T-helper 17 cell (primary cell): ENCODE data around the gene SLC35F3. TPM values are rescaled to one million over a fixed set of nuclear protein-coding genes. Genes with fewer than 3 reads are reported as not detected.
"Not testable (repeated sequence)": the region's sequence is repeated elsewhere in the genome, so short reads cannot be mapped to it uniquely, and the experiment has no call there.

Source experiments
- ATAC-seq: fragments of 150-1000 bp; cut with Tn5 transposase; 2 replicates; pipeline ENCODE4 v1.10.0; 2021; ENCODE audit warnings: mild to moderate bottlenecking, moderate library complexity
- DNase-seq, 3 donors: peaks; one replicate each; pipeline versions ENCODE4 v3.0.0 to v3.0.0-alpha.2; 2020 to 2021
- H3K9me3 ChIP-seq: one replicate; pipeline ENCODE4 v1.7.0; 2013; ENCODE audit warnings: low read length, mild to moderate bottlenecking; ENCODE audit not compliant: control insufficient read depth, poor library complexity, severe bottlenecking
- H3K27ac Mint-ChIP-seq: one replicate; pipeline ENCODE4 v1.8.0; 2022; ENCODE audit warnings: mild to moderate bottlenecking, moderate library complexity, mixed read lengths
- H3K27me3 Mint-ChIP-seq: one replicate; pipeline ENCODE4 v1.8.0; 2022; ENCODE audit warnings: mixed read lengths
- H3K36me3 Mint-ChIP-seq: one replicate; pipeline ENCODE4 v1.8.0; 2022; ENCODE audit warnings: low read depth, mixed read lengths
- H3K4me1 Mint-ChIP-seq: one replicate; pipeline ENCODE4 v1.8.0; 2022; ENCODE audit warnings: mild to moderate bottlenecking, mixed read lengths
- H3K4me3 Mint-ChIP-seq: one replicate; pipeline ENCODE4 v1.8.0; 2022; ENCODE audit warnings: mild to moderate bottlenecking, moderate library complexity, mixed read lengths
- total RNA-seq, 4 donors: library from RNA in 2 of 4; stranded (reverse) in 2 of 4; gene quantifications; one replicate each; pipeline ENCODE4 v1.2.3 and lab custom pipeline; 2022 to 2026

SLC35F3 gene
- total RNA-seq, 2 donors from 2014 or later, result 0.10 TPM; not detected in 1

DNA sequence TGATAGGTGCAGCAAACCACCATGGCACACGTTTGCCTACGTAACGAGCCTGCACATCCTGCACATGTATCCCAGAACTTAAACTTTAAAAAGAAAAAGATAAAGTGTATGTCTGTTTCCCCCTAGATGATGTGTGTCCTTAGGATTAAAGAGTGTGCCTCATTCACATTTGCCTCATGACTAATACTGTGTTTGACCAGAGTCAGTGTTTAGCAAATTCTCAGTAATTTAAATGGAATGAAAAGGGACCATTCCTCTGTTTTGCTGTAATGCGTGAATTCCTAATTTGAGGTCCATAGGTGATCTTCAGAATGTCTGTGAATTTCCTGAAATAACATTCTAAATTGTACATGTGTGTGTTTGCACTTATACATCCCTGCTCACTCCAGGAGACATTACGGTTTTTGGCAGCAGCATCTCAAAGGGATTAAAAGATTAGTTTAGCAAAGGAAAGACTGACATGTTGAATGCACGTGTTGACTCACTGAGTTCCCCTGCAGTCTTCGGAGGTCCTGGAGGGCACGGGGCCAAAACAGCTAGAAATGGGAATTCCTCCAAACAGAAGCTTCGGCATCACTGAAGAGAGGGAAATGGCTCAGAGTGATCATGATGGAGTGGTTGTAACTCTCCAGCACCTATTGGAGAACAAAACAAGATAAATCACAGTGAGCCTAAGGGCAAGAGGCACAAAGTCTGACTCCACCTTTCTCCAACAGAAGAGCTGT, 19.1 kb upstream of the SLC35F3 start:
- H3K36me3 Mint-ChIP-seq, result no peaks in the 10 kb centered on the region
- DNase-seq, result no peak
- H3K27me3 Mint-ChIP-seq, result peaks cover 5% of the 10 kb centered on the region
- no peak overlapping the region for H3K4me3 Mint-ChIP-seq
- no peaks in the 10 kb centered on the region for H3K9me3 ChIP-seq
- no peak overlapping the region for H3K27ac Mint-ChIP-seq
- H3K4me1 Mint-ChIP-seq, result no peaks in the 10 kb centered on the region
- no peak for ATAC-seq

DNA sequence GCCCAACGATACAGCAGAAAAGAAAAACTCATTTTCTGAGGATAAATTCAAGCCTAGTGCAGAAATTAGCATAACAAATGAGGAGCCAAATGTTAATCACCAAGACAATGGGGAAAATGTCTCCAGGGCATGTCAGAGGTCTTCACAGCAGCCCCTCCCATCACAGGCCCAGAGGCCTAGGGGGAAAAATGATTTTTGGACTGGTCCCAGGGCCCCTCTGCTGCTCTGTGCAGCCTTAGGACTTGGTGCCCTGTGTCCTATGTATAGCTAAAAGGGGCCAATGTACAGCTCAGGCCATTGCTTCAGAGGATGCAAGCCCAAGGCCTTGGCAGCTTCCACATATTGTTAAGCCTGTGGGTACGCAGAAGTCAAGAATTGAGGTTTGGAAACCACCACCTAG, 13.3 kb upstream of the SLC35F3 start:
- not testable (repeated sequence) for H3K4me3 Mint-ChIP-seq, H3K27ac Mint-ChIP-seq, H3K9me3 ChIP-seq, H3K4me1 Mint-ChIP-seq, DNase-seq, H3K27me3 Mint-ChIP-seq, H3K36me3 Mint-ChIP-seq, ATAC-seq

DNA sequence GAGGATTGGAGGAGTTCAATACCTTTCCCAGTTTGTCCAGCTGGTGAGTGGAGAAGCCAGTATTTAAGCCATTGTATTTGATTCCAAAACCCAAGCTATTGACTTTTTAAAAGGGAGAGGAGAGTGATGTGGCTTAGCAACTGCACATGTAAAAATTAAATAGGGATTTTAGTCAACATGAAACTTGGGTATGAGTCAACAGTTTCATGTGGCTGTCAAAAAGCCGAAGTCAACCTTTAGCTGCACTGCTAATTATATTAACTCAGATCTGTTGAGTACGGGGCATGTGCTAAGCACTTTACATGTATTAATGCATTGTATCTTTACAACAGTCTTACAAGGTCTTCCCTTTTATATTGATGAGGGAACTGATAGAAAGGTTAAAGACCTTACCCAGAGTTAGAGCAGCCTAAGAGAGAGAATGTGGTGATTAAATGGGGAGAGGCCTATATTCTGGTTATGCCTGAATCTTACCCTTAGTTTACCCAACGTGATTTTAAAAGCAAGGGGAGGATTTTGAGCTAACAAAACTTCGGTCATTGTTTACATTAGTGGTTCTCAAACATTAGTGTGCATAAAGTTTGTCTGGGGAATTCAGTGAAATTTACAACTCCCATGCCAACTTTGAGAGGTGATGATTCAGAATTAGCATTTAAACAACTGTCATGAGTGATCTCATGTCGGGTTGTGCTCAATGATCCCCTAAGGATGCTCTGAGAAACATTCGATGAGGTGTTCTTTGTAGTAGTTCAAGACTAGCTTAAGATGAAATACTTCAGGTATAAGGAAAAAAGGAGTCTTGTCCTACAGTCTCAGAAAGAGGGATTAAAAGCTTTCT, 6.9 kb upstream of the SLC35F3 start:
- ATAC-seq, result no peak
- no peak for DNase-seq
- Mint-ChIP-seq H3K27ac (no peak overlapping the region), H3K36me3 (no peaks in the 10 kb centered on the region), H3K27me3 (peaks cover 13% of the 10 kb centered on the region), H3K4me1 (no peaks in the 10 kb centered on the region), H3K4me3 (no peak overlapping the region)
- no peaks in the 10 kb centered on the region for H3K9me3 ChIP-seq

DNA sequence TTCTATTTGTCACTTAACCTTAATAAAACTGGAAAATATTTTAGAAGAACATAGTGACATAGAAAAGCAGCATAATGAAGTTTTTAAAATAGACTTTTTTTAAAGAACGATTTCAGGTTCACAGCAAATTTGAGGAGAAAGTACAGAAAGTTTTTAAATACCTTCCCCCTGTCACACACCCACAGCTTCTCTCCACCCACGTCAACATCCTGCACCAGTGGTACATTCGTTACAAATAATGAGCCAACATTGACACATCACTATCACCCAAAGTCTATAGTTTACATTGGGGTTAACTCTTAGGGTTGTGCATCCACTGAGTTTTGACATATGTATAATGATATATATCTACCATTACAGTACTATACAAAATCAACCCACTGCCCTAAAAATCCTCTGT, 3.0 kb upstream of the SLC35F3 start:
- no peak overlapping the region for H3K4me3 Mint-ChIP-seq
- H3K9me3 ChIP-seq, result no peaks in the 10 kb centered on the region
- peaks cover 32% of the 10 kb centered on the region for H3K27me3 Mint-ChIP-seq
- no peak for ATAC-seq
- no peak for DNase-seq
- H3K36me3 Mint-ChIP-seq, result peaks cover 2% of the 10 kb centered on the region
- no peak overlapping the region for H3K27ac Mint-ChIP-seq
- no peaks in the 10 kb centered on the region for H3K4me1 Mint-ChIP-seq

DNA sequence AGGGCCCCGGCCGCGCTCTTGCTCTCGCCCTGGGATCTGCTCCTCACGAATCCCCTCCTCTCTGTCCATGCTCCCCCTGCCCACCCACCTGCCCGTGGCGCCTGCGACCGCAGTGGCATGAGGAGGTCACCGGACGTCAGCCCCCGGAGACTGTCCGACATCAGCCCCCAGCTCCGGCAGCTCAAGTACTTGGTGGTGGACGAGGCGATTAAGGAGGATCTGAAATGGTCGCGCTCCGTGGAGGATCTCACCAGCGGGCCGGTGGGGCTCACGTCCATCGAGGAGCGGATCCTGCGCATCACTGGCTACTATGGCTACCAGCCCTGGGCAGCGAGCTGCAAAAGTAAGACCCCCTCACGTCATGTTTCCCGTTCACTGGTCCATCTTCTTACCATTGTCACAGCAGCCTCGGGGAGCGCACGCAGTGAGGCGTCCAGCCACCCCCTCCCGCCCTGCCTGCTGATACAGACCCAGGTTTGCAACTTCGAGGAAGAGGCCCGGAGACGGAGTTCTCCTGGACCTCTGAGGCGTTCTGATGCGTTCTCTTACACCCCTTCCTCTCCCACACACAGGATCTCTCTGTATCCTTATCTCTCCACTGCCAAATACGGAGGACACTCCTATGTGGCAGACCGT, 1.1 kb downstream of the SLC35F3 start:
- no peaks in the 10 kb centered on the region for H3K9me3 ChIP-seq
- H3K4me3 Mint-ChIP-seq, result peak overlapping the region; percentile 10
- DNase-seq (no peak), ATAC-seq (no peak)
- H3K36me3 Mint-ChIP-seq, result peaks cover 2% of the 10 kb centered on the region
- no peak overlapping the region for H3K27ac Mint-ChIP-seq
- no peaks in the 10 kb centered on the region for H3K4me1 Mint-ChIP-seq
- peaks cover 53% of the 10 kb centered on the region for H3K27me3 Mint-ChIP-seq

DNA sequence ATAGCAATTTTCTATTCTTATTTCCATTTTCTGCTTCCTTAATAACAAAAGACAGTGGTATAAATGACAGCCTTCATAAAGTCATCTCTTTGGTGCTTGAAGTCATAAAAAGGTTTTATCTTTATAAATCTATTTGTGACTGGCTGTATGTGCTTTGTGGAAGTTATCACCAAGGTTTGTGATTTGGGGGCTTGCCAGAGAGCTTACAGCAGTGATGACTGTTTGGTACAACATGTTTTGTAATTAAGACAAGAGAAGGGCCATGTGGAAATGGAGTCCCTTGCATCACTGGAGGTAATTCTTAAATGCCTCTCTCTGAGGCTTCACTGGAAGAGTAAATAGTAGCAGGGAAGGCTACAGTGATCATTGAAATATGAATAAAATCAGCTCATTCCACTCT, 2.7 kb downstream of the SLC35F3 start:
- Mint-ChIP-seq H3K27ac (no peak overlapping the region), H3K36me3 (peaks cover 2% of the 10 kb centered on the region), H3K4me1 (no peaks in the 10 kb centered on the region), H3K4me3 (no peak overlapping the region), H3K27me3 (peaks cover 54% of the 10 kb centered on the region)
- H3K9me3 ChIP-seq, result no peaks in the 10 kb centered on the region
- DNase-seq (no peak), ATAC-seq (no peak)

DNA sequence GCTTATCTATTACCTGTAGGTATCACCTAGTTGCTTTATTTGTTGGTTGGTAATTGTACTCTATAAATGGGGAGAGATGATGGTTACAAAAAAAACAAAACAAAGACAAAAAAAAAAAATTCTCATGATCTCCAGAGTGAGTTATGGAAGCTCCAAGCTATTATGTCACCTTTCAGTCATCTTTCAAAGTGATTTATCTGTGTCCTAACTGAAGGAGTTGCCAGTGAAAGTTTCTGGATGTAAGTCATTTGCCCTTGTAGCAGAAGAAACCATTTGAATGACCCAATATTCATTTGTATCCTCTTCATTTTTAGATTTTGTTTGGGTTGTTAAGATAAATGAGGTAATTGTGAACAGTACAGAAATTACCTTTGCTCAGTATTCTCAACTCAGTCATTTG, 3.6 kb downstream of the SLC35F3 start:
- H3K4me3 Mint-ChIP-seq, result no peak overlapping the region

DNA sequence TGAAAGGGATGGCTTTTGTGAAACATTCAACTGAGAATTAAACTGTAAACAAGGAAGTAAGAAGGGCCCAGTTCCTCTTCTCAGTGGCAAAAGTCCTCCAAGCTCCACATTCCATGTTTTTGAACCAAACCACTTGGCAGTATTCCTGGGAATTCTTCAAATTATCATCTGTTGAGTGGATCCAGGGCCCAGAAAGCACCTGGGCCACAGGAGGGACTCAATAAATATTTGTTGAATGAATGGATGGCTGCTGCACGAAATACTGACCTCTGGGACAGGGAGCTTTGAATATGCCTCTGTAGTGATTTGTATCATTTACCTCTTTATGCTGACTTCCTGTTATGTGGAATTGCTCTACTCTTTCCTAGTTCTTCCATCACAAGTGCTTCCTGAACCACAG, 4.7 kb downstream of the SLC35F3 start:
- Mint-ChIP-seq H3K27me3 (peaks cover 48% of the 10 kb centered on the region), H3K4me1 (no peaks in the 10 kb centered on the region), H3K36me3 (peaks cover 2% of the 10 kb centered on the region), H3K27ac (no peak overlapping the region), H3K4me3 (no peak overlapping the region)
- ATAC-seq (no peak), DNase-seq (no peak)
- H3K9me3 ChIP-seq, result no peaks in the 10 kb centered on the region

More for the DNA sequence above, 3.6 kb downstream of the SLC35F3 start:
- H3K27me3 Mint-ChIP-seq, result peaks cover 51% of the 10 kb centered on the region
- no peaks in the 10 kb centered on the region for H3K4me1 Mint-ChIP-seq
- ATAC-seq (no peak), DNase-seq (no peak)
- no peaks in the 10 kb centered on the region for H3K9me3 ChIP-seq
- H3K27ac Mint-ChIP-seq, result no peak overlapping the region
- peaks cover 2% of the 10 kb centered on the region for H3K36me3 Mint-ChIP-seq

DNA sequence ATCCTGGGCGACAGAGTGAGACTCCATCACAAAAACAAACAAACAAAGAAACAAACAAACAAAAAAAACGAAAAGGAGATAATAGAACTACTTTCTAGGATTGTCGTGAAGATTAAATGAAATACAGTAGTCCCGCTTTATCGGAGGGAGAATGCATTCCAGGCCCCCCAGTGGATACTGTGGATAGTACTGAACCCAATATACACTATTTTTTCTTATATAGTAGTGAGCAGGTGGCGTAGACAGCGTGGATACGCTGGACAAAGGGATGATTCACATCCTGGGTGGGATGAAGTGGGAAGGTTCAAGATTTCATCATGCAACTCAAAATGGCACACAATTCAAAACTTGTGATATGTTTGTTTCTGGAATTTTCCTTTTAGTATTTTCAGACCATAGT, 8.0 kb downstream of the SLC35F3 start:
- no peak overlapping the region for H3K4me3 Mint-ChIP-seq
- no peak for DNase-seq
- peaks cover 28% of the 10 kb centered on the region for H3K27me3 Mint-ChIP-seq

DNA sequence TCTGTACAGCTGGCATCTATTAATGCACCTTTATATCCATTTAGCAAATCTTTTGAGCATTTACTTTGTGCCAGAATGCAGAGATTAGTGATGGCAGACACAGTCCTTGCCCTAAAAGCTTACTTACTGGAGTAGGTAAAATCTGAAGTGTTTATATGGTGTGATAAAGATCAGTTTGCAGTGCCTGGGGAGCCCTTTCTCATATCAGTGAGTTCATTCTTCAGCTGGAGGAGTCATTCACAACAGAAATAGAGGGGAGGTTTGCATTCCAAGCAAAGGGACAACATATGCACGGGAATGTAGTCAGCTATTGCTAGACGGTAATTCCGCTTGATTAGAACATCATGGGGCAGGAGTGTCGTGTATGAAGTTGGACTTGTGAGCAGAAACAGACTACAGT, 8.4 kb downstream of the SLC35F3 start:
- Mint-ChIP-seq H3K4me3 (no peak overlapping the region), H3K27ac (no peak overlapping the region), H3K27me3 (peaks cover 24% of the 10 kb centered on the region), H3K36me3 (no peaks in the 10 kb centered on the region), H3K4me1 (no peaks in the 10 kb centered on the region)
- H3K9me3 ChIP-seq, result no peaks in the 10 kb centered on the region
- DNase-seq, result no peak
- no peak for ATAC-seq

More for the DNA sequence above, 8.0 kb downstream of the SLC35F3 start:
- Mint-ChIP-seq H3K4me1 (no peaks in the 10 kb centered on the region), H3K27ac (no peak overlapping the region), H3K36me3 (no peaks in the 10 kb centered on the region)
- ATAC-seq, result no peak
- no peaks in the 10 kb centered on the region for H3K9me3 ChIP-seq

DNA sequence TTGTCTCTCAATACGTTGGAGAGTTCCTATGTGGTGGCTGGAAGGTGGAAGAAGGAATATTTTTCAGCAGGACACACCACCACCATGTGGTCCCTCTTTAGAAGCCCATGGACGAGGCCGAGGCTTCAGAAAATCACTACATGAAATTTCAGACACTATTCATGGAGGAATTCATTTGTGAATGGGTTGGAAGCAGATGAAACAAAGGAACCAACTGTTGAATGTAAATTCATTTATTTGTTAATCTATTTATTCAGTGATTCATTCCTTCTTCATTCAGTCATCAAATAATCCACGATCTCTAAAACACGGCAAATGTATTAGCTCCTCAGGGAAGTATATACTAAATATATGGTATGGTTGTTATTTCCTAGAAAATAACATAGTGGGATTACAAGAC, 12.2 kb downstream of the SLC35F3 start:
- no peaks in the 10 kb centered on the region for H3K9me3 ChIP-seq
- no peak overlapping the region for H3K4me3 Mint-ChIP-seq
- H3K36me3 Mint-ChIP-seq, result no peaks in the 10 kb centered on the region
- no peaks in the 10 kb centered on the region for H3K4me1 Mint-ChIP-seq
- peaks cover 9% of the 10 kb centered on the region for H3K27me3 Mint-ChIP-seq
- DNase-seq (no peak), ATAC-seq (no peak)
- no peak overlapping the region for H3K27ac Mint-ChIP-seq

DNA sequence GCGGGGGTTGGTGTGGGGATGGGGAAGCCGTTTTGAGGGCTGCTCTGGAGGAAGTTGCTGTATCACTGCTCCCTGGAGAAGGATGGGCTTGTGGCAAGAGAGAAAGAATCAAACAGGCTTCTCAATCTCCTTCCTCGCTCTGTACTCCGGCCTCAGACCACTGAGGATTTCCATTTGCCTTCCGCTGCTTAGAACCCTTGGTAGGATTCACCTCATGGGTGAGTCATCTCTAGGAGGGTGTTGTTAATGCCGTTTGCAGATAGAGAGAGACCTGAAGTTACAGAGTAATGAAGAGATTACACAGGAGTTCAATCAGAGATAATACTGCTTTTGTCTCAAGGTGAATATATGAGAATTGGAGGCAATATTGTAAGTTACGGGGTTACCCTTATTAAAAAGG, 15.3 kb downstream of the SLC35F3 start:
- H3K4me3 Mint-ChIP-seq, result no peak overlapping the region
- DNase-seq (no peak), ATAC-seq (no peak)
- H3K27me3 Mint-ChIP-seq, result peaks cover 4% of the 10 kb centered on the region
- H3K27ac Mint-ChIP-seq, result no peak overlapping the region
- no peaks in the 10 kb centered on the region for H3K4me1 Mint-ChIP-seq
- no peaks in the 10 kb centered on the region for H3K9me3 ChIP-seq
- H3K36me3 Mint-ChIP-seq, result no peaks in the 10 kb centered on the region

DNA sequence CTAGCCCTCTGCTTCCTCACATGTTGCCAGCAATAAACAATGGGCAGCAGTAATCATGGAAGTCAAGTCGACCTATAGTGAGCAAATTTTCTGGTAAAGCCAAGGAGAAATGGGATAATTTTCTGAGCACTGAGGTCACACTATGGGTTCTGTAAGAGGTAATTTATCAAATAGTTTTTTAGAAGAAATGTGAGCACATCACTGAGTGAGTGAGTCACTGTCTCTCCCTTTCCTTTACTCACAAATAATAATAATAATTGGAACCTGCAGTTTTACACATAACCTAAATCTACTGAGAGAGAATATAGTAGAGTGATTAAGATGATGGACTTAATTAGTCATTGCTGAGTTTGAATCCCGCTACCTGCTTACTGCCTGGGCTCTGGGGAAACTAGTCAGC, 23.6 kb downstream of the SLC35F3 start:
- ATAC-seq, result no peak
- no peaks in the 10 kb centered on the region for H3K9me3 ChIP-seq
- Mint-ChIP-seq H3K4me1 (no peaks in the 10 kb centered on the region), H3K36me3 (peaks cover 3% of the 10 kb centered on the region), H3K4me3 (no peak overlapping the region), H3K27me3 (peaks cover 14% of the 10 kb centered on the region), H3K27ac (no peak overlapping the region)
- DNase-seq, result no peak
